PFSK-1 (cell line): ENCODE data around the gene ZCCHC14.

Experiments used
- FOXP2 ChIP-seq: optimal IDR thresholded peaks from 2 replicates; pipeline ENCODE3; 2011; ENCODE audit warnings: borderline replicate concordance, control low read depth, inconsistent platforms; ENCODE audit not compliant: insufficient read depth; ENCODE audit errors: extremely low read length, extremely low read depth
- POLR2AphosphoS5 ChIP-seq: IDR thresholded peaks from 2 replicates; pipeline ENCODE4 v1.6.1; 2012; ENCODE audit warnings: low read depth, mild to moderate bottlenecking, control low read depth, low read length, moderate library complexity
- SIN3A ChIP-seq: IDR thresholded peaks from 2 replicates; pipeline ENCODE4 v1.6.1; 2012; ENCODE audit warnings: mild to moderate bottlenecking, low read length, moderate library complexity, borderline replicate concordance; ENCODE audit not compliant: insufficient read depth
- TAF1 ChIP-seq: IDR thresholded peaks from 2 replicates; pipeline ENCODE4 v1.6.1; 2012; ENCODE audit warnings: low read length, control low read depth, borderline replicate concordance; ENCODE audit not compliant: insufficient read depth
- TF ChIP-seq, protein P1 (sequence below), 2 experiments: IDR thresholded peaks; 2 replicates each; pipeline versions ENCODE4 v1.6.1 to v1.8.0; 2011 to 2012; ENCODE audit warnings: low read depth in 2 of 2, low read length in 2 of 2, control low read depth in 1 of 2, inconsistent platforms in 1 of 2, mild to moderate bottlenecking in 1 of 2, moderate library complexity in 1 of 2; ENCODE audit not compliant: insufficient read depth in 1 of 2

ZCCHC14 gene

DNA sequence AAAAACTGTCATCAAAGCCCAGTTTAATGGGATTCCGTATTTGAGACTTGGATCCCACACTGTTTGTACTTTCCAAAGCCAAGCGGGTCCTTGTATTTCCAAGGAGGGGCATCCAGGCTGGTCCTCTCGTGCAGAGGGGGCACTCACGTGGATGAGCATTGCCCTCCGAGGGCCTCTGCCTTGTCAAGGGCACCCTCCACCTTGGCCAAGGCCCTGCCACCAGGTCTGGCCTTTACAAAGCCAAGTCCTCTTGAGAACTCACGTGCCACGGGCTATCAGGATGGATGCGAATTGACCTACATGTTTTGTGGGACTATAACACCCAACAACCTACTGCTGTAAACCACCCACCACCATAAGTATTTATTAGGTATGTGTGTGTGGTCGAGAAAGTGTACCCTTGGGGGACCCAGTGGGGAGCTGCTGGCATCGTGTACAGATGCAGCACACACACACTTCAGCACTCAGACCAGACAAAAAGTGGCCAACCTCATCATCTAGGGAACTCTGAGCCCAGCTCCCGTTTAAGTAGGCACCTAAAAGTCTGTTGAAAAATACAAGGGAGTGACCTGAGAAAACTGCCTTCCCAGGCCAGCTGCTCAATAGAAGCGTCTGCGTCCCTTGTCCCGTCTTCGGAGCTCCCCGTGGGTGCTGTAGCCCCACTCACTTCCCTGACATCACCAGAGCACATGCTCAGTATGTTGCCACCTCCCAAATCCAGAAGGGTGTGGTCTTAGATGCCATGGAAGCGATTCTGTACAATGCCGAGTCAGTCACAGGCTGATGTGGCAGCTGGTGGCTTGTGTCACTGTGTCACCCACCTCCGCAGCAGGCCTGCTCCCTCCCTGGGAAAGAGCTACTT, 87.8 kb downstream of the ZCCHC14 start:
- TF ChIP-seq FOXP2: no peak
- TF ChIP-seq, protein P1, sequence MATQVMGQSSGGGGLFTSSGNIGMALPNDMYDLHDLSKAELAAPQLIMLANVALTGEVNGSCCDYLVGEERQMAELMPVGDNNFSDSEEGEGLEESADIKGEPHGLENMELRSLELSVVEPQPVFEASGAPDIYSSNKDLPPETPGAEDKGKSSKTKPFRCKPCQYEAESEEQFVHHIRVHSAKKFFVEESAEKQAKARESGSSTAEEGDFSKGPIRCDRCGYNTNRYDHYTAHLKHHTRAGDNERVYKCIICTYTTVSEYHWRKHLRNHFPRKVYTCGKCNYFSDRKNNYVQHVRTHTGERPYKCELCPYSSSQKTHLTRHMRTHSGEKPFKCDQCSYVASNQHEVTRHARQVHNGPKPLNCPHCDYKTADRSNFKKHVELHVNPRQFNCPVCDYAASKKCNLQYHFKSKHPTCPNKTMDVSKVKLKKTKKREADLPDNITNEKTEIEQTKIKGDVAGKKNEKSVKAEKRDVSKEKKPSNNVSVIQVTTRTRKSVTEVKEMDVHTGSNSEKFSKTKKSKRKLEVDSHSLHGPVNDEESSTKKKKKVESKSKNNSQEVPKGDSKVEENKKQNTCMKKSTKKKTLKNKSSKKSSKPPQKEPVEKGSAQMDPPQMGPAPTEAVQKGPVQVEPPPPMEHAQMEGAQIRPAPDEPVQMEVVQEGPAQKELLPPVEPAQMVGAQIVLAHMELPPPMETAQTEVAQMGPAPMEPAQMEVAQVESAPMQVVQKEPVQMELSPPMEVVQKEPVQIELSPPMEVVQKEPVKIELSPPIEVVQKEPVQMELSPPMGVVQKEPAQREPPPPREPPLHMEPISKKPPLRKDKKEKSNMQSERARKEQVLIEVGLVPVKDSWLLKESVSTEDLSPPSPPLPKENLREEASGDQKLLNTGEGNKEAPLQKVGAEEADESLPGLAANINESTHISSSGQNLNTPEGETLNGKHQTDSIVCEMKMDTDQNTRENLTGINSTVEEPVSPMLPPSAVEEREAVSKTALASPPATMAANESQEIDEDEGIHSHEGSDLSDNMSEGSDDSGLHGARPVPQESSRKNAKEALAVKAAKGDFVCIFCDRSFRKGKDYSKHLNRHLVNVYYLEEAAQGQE (IDR thresholded peaks at IDR 0.05; ENCODE audit: insufficient read depth in 1 of 2, low read depth in 2 of 2, low read length in 2 of 2): no peak
- no peak for TF ChIP-seq TAF1

DNA sequence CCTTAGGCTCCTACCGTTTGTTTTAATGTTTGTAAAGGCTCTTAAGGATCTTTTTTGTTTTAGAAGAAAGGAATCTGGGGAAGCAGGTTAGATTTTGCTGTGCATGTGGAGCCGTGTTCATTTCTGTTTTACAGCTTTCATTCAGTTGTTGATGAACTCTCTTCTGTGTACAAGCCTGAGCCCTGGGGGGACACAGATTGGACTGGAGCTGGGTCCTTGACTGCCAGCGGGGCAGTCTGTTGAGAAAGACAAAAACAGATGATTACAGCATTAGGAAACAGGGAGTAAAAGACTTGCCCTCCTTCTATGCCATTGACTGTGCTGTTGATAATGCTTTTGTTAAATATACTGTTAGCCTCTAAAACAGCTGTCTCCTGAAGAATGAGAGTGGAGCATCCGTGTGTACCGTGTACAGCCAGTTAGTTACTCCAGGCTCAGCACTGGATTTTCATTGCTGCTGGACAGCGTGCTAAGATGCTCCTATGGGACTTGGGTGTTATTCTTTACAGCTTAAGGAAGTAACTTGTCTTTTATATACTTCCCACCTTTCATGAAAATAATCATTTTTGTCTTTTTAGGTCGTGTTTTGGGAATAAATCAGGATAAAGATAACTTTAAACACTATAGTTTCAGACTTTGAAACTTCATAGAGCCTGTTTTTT, 97.5 kb downstream of the ZCCHC14 start:
- no peak for TF ChIP-seq POLR2AphosphoS5

DNA sequence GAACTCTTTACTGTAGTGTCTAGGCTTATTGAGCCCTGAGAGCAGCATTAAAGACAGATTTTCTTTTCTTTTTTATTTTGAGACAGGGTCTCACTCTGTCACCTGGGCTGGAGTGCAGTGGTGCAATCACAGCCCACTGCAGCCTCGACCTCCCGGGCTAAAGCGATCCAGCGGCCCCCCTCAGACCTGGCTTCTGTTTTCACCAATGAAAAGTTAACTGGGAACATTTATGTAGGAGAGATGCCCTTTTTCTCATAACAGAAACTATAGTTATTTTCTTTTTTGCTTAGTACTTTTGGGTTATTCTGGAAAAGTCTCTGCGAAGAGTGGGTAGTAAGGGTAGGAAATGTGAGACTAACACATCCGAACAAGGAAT, 99.2 kb downstream of the ZCCHC14 start:
- TF ChIP-seq SIN3A (no peak), FOXP2 (no peak), POLR2AphosphoS5 (no peak), TAF1 (no peak)
- TF ChIP-seq, protein P1 (IDR thresholded peaks at IDR 0.05; ENCODE audit: insufficient read depth in 1 of 2, low read depth in 2 of 2, low read length in 2 of 2): no peak

DNA sequence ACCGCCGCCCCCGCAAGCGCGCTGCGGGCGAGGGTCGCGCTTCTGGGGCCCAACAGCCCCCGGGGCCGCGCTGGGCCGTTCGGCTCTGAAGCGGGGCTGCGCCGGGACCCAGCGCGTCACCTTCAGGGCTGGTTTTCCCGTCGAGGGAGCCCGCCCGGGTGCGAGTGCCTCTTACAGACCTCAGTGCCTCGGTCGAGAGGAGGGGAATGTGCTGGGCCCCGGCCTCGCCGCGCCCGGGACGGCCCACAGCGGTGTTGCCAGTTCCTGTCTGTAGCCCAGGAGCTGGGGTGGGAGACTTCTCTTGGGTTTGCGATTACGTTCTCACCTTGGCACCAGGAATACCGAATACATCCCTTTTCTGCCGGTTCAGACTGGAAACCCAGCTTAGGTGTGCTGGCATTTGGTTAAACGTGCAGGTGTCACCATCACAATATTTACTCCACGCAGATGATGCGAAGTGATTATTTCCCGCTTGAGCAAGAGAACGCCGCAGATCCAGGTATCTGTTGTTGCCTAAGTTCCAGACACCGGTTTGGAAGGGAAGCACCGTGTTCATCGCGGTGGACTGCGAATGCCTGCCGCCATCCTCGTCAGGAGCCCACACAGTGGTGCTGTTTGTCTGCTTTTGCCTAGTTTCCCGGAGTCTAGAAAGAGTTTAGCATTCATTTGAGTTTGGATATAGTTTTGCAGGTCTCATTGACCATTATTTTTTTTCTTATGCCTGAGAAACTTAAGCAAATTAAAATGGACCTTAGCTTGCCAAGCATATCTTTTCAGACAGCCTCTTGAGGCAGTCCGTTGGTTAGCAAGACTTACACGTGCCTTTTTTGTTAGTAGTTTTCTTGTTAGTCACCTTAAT, 99.8 kb downstream of the ZCCHC14 start:
- peak; percentile 27; the same call in 1 of the 2 replicates for TF ChIP-seq SIN3A
- TF ChIP-seq FOXP2: no peak

DNA sequence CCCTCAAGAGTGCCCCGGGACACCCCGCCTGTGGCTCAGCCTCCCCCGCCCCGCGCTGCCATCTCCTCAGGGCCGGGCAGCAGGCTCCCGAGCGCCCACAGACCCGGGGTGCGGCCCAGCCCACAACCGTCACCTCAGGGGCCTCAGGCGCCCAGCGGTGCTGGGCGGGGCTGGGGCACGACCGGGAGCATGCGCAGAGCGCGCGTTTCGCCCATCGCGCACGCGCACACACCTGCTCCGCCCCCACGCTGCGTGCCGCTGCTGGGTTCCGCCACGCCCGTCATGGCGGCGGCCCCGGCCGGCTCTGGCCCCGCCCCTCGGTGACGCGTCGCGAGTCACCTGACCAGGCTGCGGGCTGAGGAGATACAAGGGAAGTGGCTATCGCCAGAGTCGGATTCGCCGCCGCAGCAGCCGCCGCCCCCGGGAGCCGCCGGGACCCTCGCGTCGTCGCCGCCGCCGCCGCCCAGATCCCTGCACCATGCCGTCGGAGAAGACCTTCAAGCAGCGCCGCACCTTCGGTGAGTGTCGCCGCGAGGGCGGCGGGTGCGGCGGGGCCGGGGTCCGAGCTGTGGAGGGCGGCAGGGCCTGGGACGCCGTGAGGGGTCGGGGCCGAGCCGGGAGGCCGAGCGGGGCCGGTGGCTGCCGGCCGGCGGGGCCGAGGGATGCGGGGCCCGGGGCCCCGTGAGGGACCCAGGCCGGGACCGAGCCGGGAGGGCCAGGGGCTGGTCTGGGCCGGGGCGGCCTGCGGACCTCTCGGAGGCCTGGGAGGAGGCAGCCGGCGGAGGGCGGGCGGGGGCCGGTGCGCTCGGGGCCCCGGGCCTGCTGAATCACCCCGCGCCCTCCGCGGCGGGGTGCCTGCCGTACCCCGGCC, 100.6 kb downstream of the ZCCHC14 start, which contains the start of gene MAP1LC3B:
MAP1LC3B (plus strand) TSS at position 387 of the 871 bp plus-strand sequence; CDS start at position 479, 92 bp downstream.
- TF ChIP-seq TAF1 (peak; percentile 97), SIN3A (peak; percentile 97), FOXP2 (no peak), POLR2AphosphoS5 (peak; percentile 79)
- TF ChIP-seq, protein P1 (IDR thresholded peaks at IDR 0.05; ENCODE audit: insufficient read depth in 1 of 2, low read depth in 2 of 2, low read length in 2 of 2): peak in 1 of 2 experiments; percentile 61; a peak in 2 of 4 replicates
